H1 (cell line): ENCODE measurements around the gene PINLYP. TPM values are rescaled to one million over a fixed set of nuclear protein-coding genes. Genes with fewer than 3 reads are reported as not detected.

Experiments used
- CTCF ChIA-PET: fragments of 300-600 bp; sonication (Branson Sonifier 250); formaldehyde crosslinking; loops from one replicate; lab custom pipeline; 2021; ENCODE audit not compliant: partially characterized antibody; lab: Charles Lee
- POLR2A ChIA-PET: fragments of 300-600 bp; sonication (Branson Sonifier 250); formaldehyde crosslinking; loops from one replicate; lab custom pipeline; 2021; ENCODE audit warnings: inconsistent platforms; ENCODE audit not compliant: partially characterized antibody; lab: Charles Lee
- DNase-seq, 2 experiments: peaks; one replicate each; pipeline versions ENCODE4 v3.0.0 to v3.0.0-alpha.2; 2010 to 2022; ENCODE audit warnings: low spot score in 2 of 2, low read depth in 1 of 2, mixed read lengths in 1 of 2
- FAIRE-seq: peaks from 2 replicates; lab custom pipeline; 2011; peaks lifted over from hg19 to GRCh38; lab: Jason Lieb, UNC
- H2AFZ ChIP-seq: 2 replicates; pipeline ENCODE4 v1.8.1; 2012; ENCODE audit warnings: low read length, inconsistent platforms
- H2AK5ac ChIP-seq: 2 replicates; pipeline ENCODE4 v1.6.1; 2013; ENCODE audit warnings: low read depth, low read length
- H2BK120ac ChIP-seq: replicated peaks from 2 replicates; pipeline ENCODE3; 2013; ENCODE audit warnings: low read depth, low read length, inconsistent platforms
- H2BK12ac ChIP-seq: 2 replicates; pipeline ENCODE4 v1.6.1; 2013; ENCODE audit warnings: low read depth, low read length
- H2BK15ac ChIP-seq: 2 replicates; pipeline ENCODE4 v1.6.1; 2013; ENCODE audit warnings: low read length
- H2BK20ac ChIP-seq: 2 replicates; pipeline ENCODE4 v1.6.1; 2013; ENCODE audit warnings: low read length
- H2BK5ac ChIP-seq: 2 replicates; pipeline ENCODE4 v1.6.1; 2013; ENCODE audit warnings: low read depth, low read length
- H3K14ac ChIP-seq: 2 replicates; pipeline ENCODE4 v1.6.1; 2013; ENCODE audit warnings: inconsistent platforms; ENCODE audit not compliant: insufficient read length
- H3K18ac ChIP-seq: 2 replicates; pipeline ENCODE4 v1.6.1; 2013; ENCODE audit warnings: low read length; ENCODE audit errors: extremely low read depth
- H3K23ac ChIP-seq: 2 replicates; pipeline ENCODE4 v1.6.1; 2013; ENCODE audit warnings: inconsistent platforms; ENCODE audit not compliant: insufficient read length
- H3K23me2 ChIP-seq: 2 replicates; pipeline ENCODE4 v1.6.1; 2013; ENCODE audit warnings: low read depth, low read length
- H3K27ac ChIP-seq: 2 replicates; pipeline ENCODE4 v1.6.1; 2011; ENCODE audit warnings: low read depth, low read length, inconsistent platforms
- H3K27me3 ChIP-seq, 4 experiments: replicated peaks in 1 of 4; 1 replicate in 1 of 4; 2 replicates in 3 of 4; pipeline versions ENCODE4 v1.6.1 to v1.8.1; 2011 to 2013; ENCODE audit warnings: low read length in 3 of 4, mild to moderate bottlenecking in 3 of 4, inconsistent platforms in 2 of 4, mixed read lengths in 2 of 4, moderate library complexity in 1 of 4; ENCODE audit not compliant: control insufficient read depth in 3 of 4, insufficient read depth in 3 of 4; ENCODE audit errors: extremely low read depth in 1 of 4
- H3K36me3 ChIP-seq, 4 experiments: 2 replicates each; pipeline versions ENCODE4 v1.6.1 to v1.8.1; 2011 to 2013; ENCODE audit warnings: mild to moderate bottlenecking in 4 of 4, low read length in 3 of 4, moderate library complexity in 2 of 4, control low read depth in 1 of 4, inconsistent platforms in 1 of 4; ENCODE audit not compliant: insufficient read depth in 4 of 4, control insufficient read depth in 2 of 4
- H3K4ac ChIP-seq: replicated peaks from 2 replicates; pipeline ENCODE3; 2013; ENCODE audit warnings: low read length, low read depth, mixed read lengths, inconsistent platforms; ENCODE audit not compliant: insufficient read length
- H3K4me1 ChIP-seq, 4 experiments: replicated peaks in 1 of 4; 1 replicate in 1 of 4; 2 replicates in 3 of 4; pipeline versions ENCODE4 v1.6.1 to v1.8.1; 2011 to 2013; ENCODE audit warnings: low read length in 3 of 4, inconsistent platforms in 2 of 4, mixed read lengths in 1 of 4; ENCODE audit not compliant: insufficient read depth in 4 of 4, control insufficient read depth in 3 of 4
- H3K4me2 ChIP-seq, 2 experiments: 2 replicates each; pipeline versions ENCODE4 v1.6.1 to v1.8.1; 2011 to 2013; ENCODE audit warnings: low read depth in 2 of 2, low read length in 2 of 2, control low read depth in 1 of 2, inconsistent platforms in 1 of 2, mild to moderate bottlenecking in 1 of 2; ENCODE audit not compliant: insufficient read depth in 1 of 2
- H3K4me3 ChIP-seq, 4 experiments: fragments of 200-600, 300-600 bp in 1 of 4; sonication (generic), shearing (Covaris generic), sonication (Bioruptor Twin) in 1 of 4; 2 replicates each; pipeline versions ENCODE4 v1.5.1 to v1.8.1; 2011 to 2016; ENCODE audit warnings: low read length in 4 of 4, low read depth in 3 of 4, control low read depth in 2 of 4, inconsistent platforms in 2 of 4, mild to moderate bottlenecking in 2 of 4, mixed read lengths in 1 of 4, moderate library complexity in 1 of 4; ENCODE audit not compliant: insufficient read depth in 2 of 4; ENCODE audit errors: extremely low read depth in 1 of 4
- H3K56ac ChIP-seq: replicated peaks from 2 replicates; pipeline ENCODE3; 2013; ENCODE audit warnings: low read depth, mild to moderate bottlenecking, mixed read lengths, low read length, inconsistent platforms; ENCODE audit not compliant: insufficient read length
- H3K79me1 ChIP-seq: 2 replicates; pipeline ENCODE4 v1.6.1; 2013; ENCODE audit warnings: low read depth, low read length, control low read depth
- H3K79me2 ChIP-seq, 2 experiments: 2 replicates each; pipeline versions ENCODE4 v1.6.1 to v1.8.1; 2012 to 2013; ENCODE audit warnings: low read length in 2 of 2, mild to moderate bottlenecking in 2 of 2, inconsistent platforms in 1 of 2; ENCODE audit not compliant: insufficient read depth in 2 of 2, control insufficient read depth in 1 of 2
- H3K9ac ChIP-seq, 4 experiments: replicated peaks in 1 of 4; 1 replicate in 1 of 4; 2 replicates in 3 of 4; pipeline versions ENCODE4 v1.6.1 to v1.8.1; 2011 to 2013; ENCODE audit warnings: low read depth in 3 of 4, low read length in 3 of 4, control low read depth in 2 of 4, mild to moderate bottlenecking in 2 of 4, moderate library complexity in 2 of 4, inconsistent platforms in 1 of 4; ENCODE audit errors: extremely low read depth in 1 of 4
- H3K9me3 ChIP-seq, 2 experiments: 2 replicates each; pipeline versions ENCODE4 v1.6.1 to v1.8.1; 2012 to 2013; ENCODE audit warnings: mild to moderate bottlenecking in 2 of 2, moderate library complexity in 2 of 2, control low read depth in 1 of 2, inconsistent platforms in 1 of 2, low read depth in 1 of 2, low read length in 1 of 2, mixed read lengths in 1 of 2; ENCODE audit not compliant: insufficient read depth in 2 of 2
- H4K20me1 ChIP-seq, 2 experiments: replicated peaks in 1 of 2; 2 replicates each; pipeline versions ENCODE3 to v1.8.1; 2011 to 2013; ENCODE audit warnings: inconsistent platforms in 2 of 2, low read length in 2 of 2, mild to moderate bottlenecking in 1 of 2; ENCODE audit not compliant: insufficient read depth in 2 of 2, control insufficient read depth in 1 of 2
- H4K5ac ChIP-seq: 2 replicates; pipeline ENCODE4 v1.6.1; 2013; ENCODE audit warnings: low read length, low read depth, mixed read lengths, inconsistent platforms; ENCODE audit not compliant: insufficient read length
- H4K8ac ChIP-seq: 2 replicates; pipeline ENCODE4 v1.8.0; 2013; ENCODE audit warnings: mild to moderate bottlenecking, moderate library complexity, low read length, inconsistent platforms; ENCODE audit not compliant: insufficient read depth; ENCODE audit errors: extremely low read depth
- H4K91ac ChIP-seq: replicated peaks from 2 replicates; pipeline ENCODE3; 2013; ENCODE audit warnings: low read length, mixed read lengths, inconsistent platforms; ENCODE audit not compliant: insufficient read length
- EZH2 ChIP-seq: fragments of 200-600 bp; sonication (generic); IDR thresholded peaks from 2 replicates; pipeline ENCODE4 v1.7.1; 2012; ENCODE audit warnings: low read depth, mild to moderate bottlenecking, moderate library complexity, low read length, inconsistent platforms; ENCODE audit not compliant: severe bottlenecking
- KDM1A ChIP-seq: fragments of 200-600, 300-600 bp; sonication (generic); IDR thresholded peaks from 2 replicates; pipeline ENCODE4 v1.7.1; 2016; ENCODE audit warnings: mild to moderate bottlenecking, low read length, borderline replicate concordance
- SIRT6 ChIP-seq: IDR thresholded peaks from one replicate; pipeline ENCODE4 v1.7.1; 2012; ENCODE audit warnings: low read length, inconsistent platforms
- SUZ12 ChIP-seq: fragments of 200-600 bp; sonication (generic); IDR thresholded peaks from 2 replicates; pipeline ENCODE4 v1.6.1; 2012; ENCODE audit warnings: mild to moderate bottlenecking, inconsistent platforms, low read length, moderate library complexity, mixed read lengths
- WGBS, 2 experiments: shearing (Covaris generic) in 1 of 2; methylation state at CpG; one replicate each; pipeline versions ENCODE4 v1.1.6 to v1.1.7; 2013 to 2015; ENCODE audit warnings: low lambda C conversion rate in 2 of 2, mixed read lengths in 2 of 2, inconsistent platforms in 1 of 2, low coverage in 1 of 2, missing lambda C conversion rate in 1 of 2; ENCODE audit not compliant: insufficient replicate concordance in 2 of 2, insufficient coverage in 1 of 2, insufficient read length in 1 of 2; ENCODE audit errors: extremely low coverage in 1 of 2, missing lambda C conversion rate in 1 of 2; 5-methylcytosine and 5-hydroxymethylcytosine counted together
- polyA plus RNA-seq, 7 experiments: library from polyadenylated mRNA; depleted of rRNA in 3 of 7; stranded (reverse) in 5 of 7; unstranded in 2 of 7; fragments of >200 nt in 5 of 7; fragments of 200-250 nt in 2 of 7; gene quantifications; 1 replicate in 5 of 7; 2 replicates in 1 of 7; 4 replicates in 1 of 7; pipeline versions ENCODE4 v1.2.1 to v1.2.3, GENCODE V29; 2011 to 2013; ENCODE audit warnings: missing spikeins in 2 of 7, mixed read lengths in 2 of 7
- total RNA-seq: library from RNA; stranded (reverse); fragmentation: NEBNext Ultra II Directional; extraction: Animal tissue kit (Norgen Biotek cat#: 25700); gene quantifications from 2 replicates; pipeline ENCODE4 v1.2.1, GENCODE V29; 2021

The PINLYP gene
- total and polyA plus RNA-seq, 2 of the 8 experiments (the other 6 are each of a cell fraction or from before 2014, with no cell fraction given), result 7.5 to 31.3 TPM

DNA sequence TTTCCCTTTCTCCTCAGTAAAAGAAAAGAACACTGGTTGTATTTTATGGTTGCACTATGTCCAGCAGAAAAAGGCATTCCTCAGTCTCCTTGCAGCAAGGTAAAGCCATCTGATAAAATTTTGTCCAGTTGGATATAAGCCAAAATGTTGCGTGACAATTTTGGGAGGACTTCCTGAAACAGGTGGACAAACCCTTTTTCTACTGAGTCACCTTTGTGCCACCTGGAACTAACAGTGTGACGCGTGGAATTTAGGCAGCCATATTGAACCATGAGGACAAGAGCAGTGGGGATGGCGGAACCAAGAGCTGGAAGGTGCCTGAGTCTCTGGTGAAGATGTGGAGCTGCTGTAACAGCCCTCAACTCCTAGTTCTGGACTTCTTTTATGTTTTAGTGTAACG, 55.9 kb downstream of the PINLYP start:
- Histone ChIP-seq H4K5ac (no peak overlapping the region), H3K36me3 (no peaks in the 10 kb centered on the region; a peak in 2 of 8 replicates), H4K91ac (no peak overlapping the region), H3K9ac (no peak overlapping the region), H3K9me3 (no peaks in the 10 kb centered on the region), H3K4me2 (no peak overlapping the region), H4K8ac (no peak overlapping the region; the same call in 1 of the 2 replicates), H3K79me2 (no peaks in the 10 kb centered on the region), H2BK15ac (no peak overlapping the region), H3K79me1 (no peaks in the 10 kb centered on the region), H4K20me1 (peaks cover 4 to 5% of the 10 kb centered on the region in 2 experiments), H2AFZ (no peak overlapping the region), H3K4me3 (no peak overlapping the region), H3K27me3 (peaks cover 0 to 2% (median 0%) of the 10 kb centered on the region in 4 experiments; a peak in 1 of 7 replicates), H3K4me1 (peaks cover 6 to 19% (median 10%) of the 10 kb centered on the region in 4 experiments), H3K23ac (no peak overlapping the region), H3K56ac (no peak overlapping the region), H3K27ac (no peak overlapping the region), H2BK5ac (no peak overlapping the region), H2AK5ac (no peak overlapping the region), H2BK120ac (no peak overlapping the region), H3K4ac (no peak overlapping the region), H2BK20ac (no peak overlapping the region), H3K23me2 (peaks cover 9% of the 10 kb centered on the region; the same call in 1 of the 2 replicates), H3K14ac (no peak overlapping the region), H2BK12ac (no peak overlapping the region), H3K18ac (no peak overlapping the region)
- TF ChIP-seq SUZ12, result no peak
- TF ChIP-seq EZH2, result no peak
- no peak for TF ChIP-seq SIRT6
- TF ChIP-seq KDM1A, result no peak
- no peak for DNase-seq
- FAIRE-seq, result no peak
- CTCF ChIA-PET, result interaction anchor here (0.7 kb wide), 1 partner anchor 60 kb away, joined by 3 read pairs; no protein-coding TSS in a partner anchor
- 77% methylated on average over 5 of the region's 5 CpGs; no CpG with 5 or more reads in 1 of the 2 experiments for WGBS, 2 experiments
- POLR2A ChIA-PET, result no interaction called here
